Kidney (tissue), 14 donors: Measurements from ENCODE around the gene RGS7BP. TPM values are rescaled to one million over a fixed set of nuclear protein-coding genes. Genes with fewer than 3 reads are reported as not detected.

Source experiments
- DNase-seq, 5 donors: peaks; one replicate each; pipeline ENCODE4 v3.0.0-alpha.2; 2013 to 2020
- FAIRE-seq: peaks from 2 replicates; lab custom pipeline; 2012; peaks lifted over from hg19 to GRCh38; lab: Jason Lieb, UNC
- H3K27ac ChIP-seq, 2 donors: one replicate each; pipeline ENCODE4 v1.7.0; 2013; ENCODE audit warnings: low read depth in 2 of 2, low read length in 2 of 2, inconsistent platforms in 1 of 2
- H3K27me3 ChIP-seq: one replicate; pipeline ENCODE4 v1.7.1; 2013; ENCODE audit warnings: low read length, inconsistent platforms; ENCODE audit not compliant: control insufficient read depth, insufficient read depth
- H3K36me3 ChIP-seq, 3 donors: one replicate each; pipeline versions ENCODE4 v1.7.0 to v1.7.1; 2013; ENCODE audit warnings: low read length in 3 of 3, control low read depth in 1 of 3, inconsistent platforms in 1 of 3; ENCODE audit not compliant: insufficient read depth in 3 of 3, control insufficient read depth in 2 of 3
- H3K4me1 ChIP-seq, 3 donors: one replicate each; pipeline versions ENCODE4 v1.7.0 to v1.7.1; 2013; ENCODE audit warnings: low read length in 3 of 3, inconsistent platforms in 1 of 3, low read depth in 1 of 3; ENCODE audit not compliant: control insufficient read depth in 2 of 3, insufficient read depth in 2 of 3
- H3K4me3 ChIP-seq, 3 donors: one replicate each; pipeline versions ENCODE4 v1.7.0 to v1.8.1; 2013; ENCODE audit warnings: low read length in 3 of 3, control low read depth in 1 of 3, inconsistent platforms in 1 of 3
- H3K9ac ChIP-seq, 3 donors: one replicate each; pipeline versions ENCODE4 v1.7.0 to v1.7.1; 2013; ENCODE audit warnings: low read length in 3 of 3, control low read depth in 1 of 3, inconsistent platforms in 1 of 3
- H3K9me3 ChIP-seq, 3 donors: one replicate each; pipeline versions ENCODE4 v1.7.0 to v1.7.1; 2013; ENCODE audit warnings: low read length in 3 of 3, control low read depth in 1 of 3, inconsistent platforms in 1 of 3; ENCODE audit not compliant: control insufficient read depth in 2 of 3, insufficient read depth in 1 of 3
- CTCF ChIP-seq: IDR thresholded peaks from 3 replicates; pipeline ENCODE4 v1.5.1; 2012; ENCODE audit warnings: mild to moderate bottlenecking, moderate library complexity, borderline replicate concordance; ENCODE audit not compliant: insufficient read depth; ENCODE audit errors: extremely low read depth
- intact Hi-C: fragments of 100-400 bp; cut with DNase I; formaldehyde crosslinking; loops from one replicate; pipeline ENCODE4 v1.11.1; 2022
- polyA plus RNA-seq: library from polyadenylated mRNA; stranded (reverse); fragments of 350-450 nt; fragmentation: Illumina TruSeq; extraction: RNeasy Lipid Tissue Mini Kit (QIAGEN cat#74804); gene quantifications from one replicate; pipeline ENCODE4 v1.2.3, GENCODE V29; 2014; ENCODE audit warnings: low read depth, low replicate concordance; ENCODE audit not compliant: insufficient read depth
- total RNA-seq: library from RNA; stranded (reverse); fragmentation: NEBNext Ultra II Directional; extraction: Animal tissue kit (Norgen Biotek cat#: 25700); gene quantifications from one replicate; pipeline ENCODE4 v1.2.1, GENCODE V29; 2021
- donor health status: control.
- donor health status: control.
- donor health status: control.
- donor health status: control.
- donor health status: control.
- donor health status: DM: yes; HTN: yes; CAD: no.
- donor health status: Normal renal cell carcinoma (clear cell type).

Gene RGS7BP
- total and polyA plus RNA-seq, 2 donors from 2014 or later, result 0.39 to 10.7 TPM

GRCh38 chr5:64659289-64659688 lies 153.5 kb downstream of the RGS7BP start:
- intact Hi-C loops, result no loop called here
- Histone ChIP-seq H3K9ac (no peak overlapping the region), H3K27me3 (no peaks in the 10 kb centered on the region), H3K9me3 (no peaks in the 10 kb centered on the region), H3K4me1 (no peaks in the 10 kb centered on the region), H3K27ac (no peak overlapping the region), H3K4me3 (no peak overlapping the region), H3K36me3 (no peaks in the 10 kb centered on the region)
- FAIRE-seq, result no peak
- DNase-seq, result no peak
- no peak for TF ChIP-seq CTCF

Other genes with a start within 250 kb of the RGS7BP start
- gene SHISAL2B, start 184.5 kb downstream of the RGS7BP start, total RNA-seq, result not detected
- not detected for gene SHISAL2B, start 184.5 kb downstream of the RGS7BP start, polyA plus RNA-seq